T-helper 17 cell (primary cell): ENCODE results near the gene DUOXA1. TPM values are rescaled to one million over a fixed set of nuclear protein-coding genes. Genes with fewer than 3 reads are reported as not detected.

ENCODE experiments used
- ATAC-seq: fragments of 150-1000 bp; cut with Tn5 transposase; 2 replicates; pipeline ENCODE4 v1.10.0; 2021; ENCODE audit warnings: mild to moderate bottlenecking, moderate library complexity
- DNase-seq, 3 donors: peaks; one replicate each; pipeline versions ENCODE4 v3.0.0 to v3.0.0-alpha.2; 2020 to 2021
- H3K9me3 ChIP-seq: one replicate; pipeline ENCODE4 v1.7.0; 2013; ENCODE audit warnings: low read length, mild to moderate bottlenecking; ENCODE audit not compliant: control insufficient read depth, poor library complexity, severe bottlenecking
- H3K27ac Mint-ChIP-seq: one replicate; pipeline ENCODE4 v1.8.0; 2022; ENCODE audit warnings: mild to moderate bottlenecking, moderate library complexity, mixed read lengths
- H3K27me3 Mint-ChIP-seq: one replicate; pipeline ENCODE4 v1.8.0; 2022; ENCODE audit warnings: mixed read lengths
- H3K36me3 Mint-ChIP-seq: one replicate; pipeline ENCODE4 v1.8.0; 2022; ENCODE audit warnings: low read depth, mixed read lengths
- H3K4me1 Mint-ChIP-seq: one replicate; pipeline ENCODE4 v1.8.0; 2022; ENCODE audit warnings: mild to moderate bottlenecking, mixed read lengths
- H3K4me3 Mint-ChIP-seq: one replicate; pipeline ENCODE4 v1.8.0; 2022; ENCODE audit warnings: mild to moderate bottlenecking, moderate library complexity, mixed read lengths
- total RNA-seq, 4 donors: library from RNA in 2 of 4; stranded (reverse) in 2 of 4; gene quantifications; one replicate each; pipeline ENCODE4 v1.2.3 and lab custom pipeline; 2022 to 2026

Gene DUOXA1
- total RNA-seq, 2 donors from 2014 or later = 0.57 TPM; not detected in 1

GRCh38 chr15:45118996-45119395 is 10.7 kb downstream of the DUOXA1 start:
- ATAC-seq = no peak
- no peak overlapping the region for H3K27ac Mint-ChIP-seq

GRCh38 chr15:45118131-45118588 is 11.5 kb downstream of the DUOXA1 start:
- peaks cover 32% of the 10 kb centered on the region for H3K4me1 Mint-ChIP-seq
- DNase-seq (peak; percentile 57 to 76 (median 65)), ATAC-seq (peak; percentile 99)
- H3K9me3 ChIP-seq = no peaks in the 10 kb centered on the region
- H3K4me3 Mint-ChIP-seq = peak overlapping the region; percentile 86
- H3K36me3 Mint-ChIP-seq = peaks cover 13% of the 10 kb centered on the region
- H3K27me3 Mint-ChIP-seq = peaks cover 87% of the 10 kb centered on the region
- peak overlapping the region; percentile 43 for H3K27ac Mint-ChIP-seq

More at GRCh38 chr15:45118996-45119395, 10.7 kb downstream of the DUOXA1 start:
- no peaks in the 10 kb centered on the region for H3K9me3 ChIP-seq
- DNase-seq = no peak
- Mint-ChIP-seq H3K4me1 (peaks cover 26% of the 10 kb centered on the region), H3K36me3 (peaks cover 10% of the 10 kb centered on the region), H3K27me3 (peaks cover 87% of the 10 kb centered on the region), H3K4me3 (no peak overlapping the region)

GRCh38 chr15:45117308-45118130 is 12.2 kb downstream of the DUOXA1 start:
- peaks cover 13% of the 10 kb centered on the region for H3K36me3 Mint-ChIP-seq
- DNase-seq (no peak), ATAC-seq (peak; percentile 16)
- H3K27me3 Mint-ChIP-seq = peaks cover 87% of the 10 kb centered on the region
- H3K4me1 Mint-ChIP-seq = peaks cover 34% of the 10 kb centered on the region
- no peak overlapping the region for H3K27ac Mint-ChIP-seq
- H3K4me3 Mint-ChIP-seq = peak overlapping the region; percentile 86
- H3K9me3 ChIP-seq = no peaks in the 10 kb centered on the region

- ATAC-seq = no peak
- Mint-ChIP-seq H3K27me3 (peaks cover 90% of the 10 kb centered on the region), H3K36me3 (peaks cover 11% of the 10 kb centered on the region), H3K27ac (no peak overlapping the region), H3K4me1 (peaks cover 39% of the 10 kb centered on the region), H3K4me3 (peak overlapping the region; percentile 68)
- DNase-seq = no peak
- H3K9me3 ChIP-seq = no peaks in the 10 kb centered on the region
Measured at GRCh38 chr15:45116482-45117307, 13.0 kb downstream of the DUOXA1 start.

- ATAC-seq (no peak), DNase-seq (no peak)
- H3K9me3 ChIP-seq = no peaks in the 10 kb centered on the region
- Mint-ChIP-seq H3K4me1 (peaks cover 39% of the 10 kb centered on the region), H3K27ac (no peak overlapping the region), H3K4me3 (peak overlapping the region; percentile 60), H3K36me3 (peaks cover 10% of the 10 kb centered on the region), H3K27me3 (peaks cover 87% of the 10 kb centered on the region)
Measured at GRCh38 chr15:45116006-45116481, 13.6 kb downstream of the DUOXA1 start.

- H3K27ac Mint-ChIP-seq = no peak overlapping the region
- H3K4me1 Mint-ChIP-seq = peaks cover 39% of the 10 kb centered on the region
- ATAC-seq = no peak
- DNase-seq = no peak
- peaks cover 86% of the 10 kb centered on the region for H3K27me3 Mint-ChIP-seq
- peaks cover 8% of the 10 kb centered on the region for H3K36me3 Mint-ChIP-seq
- H3K4me3 Mint-ChIP-seq = no peak overlapping the region
- no peaks in the 10 kb centered on the region for H3K9me3 ChIP-seq
Measured at GRCh38 chr15:45115312-45115820, 14.3 kb downstream of the DUOXA1 start.

GRCh38 chr15:45114751-45115085 is 15.0 kb downstream of the DUOXA1 start:
- peak overlapping the region; percentile 73 for H3K4me3 Mint-ChIP-seq
- H3K27me3 Mint-ChIP-seq = peaks cover 88% of the 10 kb centered on the region
- peaks cover 6% of the 10 kb centered on the region for H3K36me3 Mint-ChIP-seq

GRCh38 chr15:45114076-45114750 is 15.5 kb downstream of the DUOXA1 start, which contains the start of the genes DUOX2 and DUOXA2:
DUOX2 (minus strand) TSS chr15:45114172; CDS start chr15:45113411, 761 bp downstream.
DUOXA2 (plus strand) TSS chr15:45114326; CDS start chr15:45114606, 280 bp downstream.
- H3K9me3 ChIP-seq = no peaks in the 10 kb centered on the region
- ATAC-seq (no peak), DNase-seq (no peak)
- H3K4me3 Mint-ChIP-seq = peak within 1 kb of the TSS; percentile 81
- no peak within 1 kb of the TSS for H3K27ac Mint-ChIP-seq
- peaks cover 88% of the 10 kb centered on the region for H3K27me3 Mint-ChIP-seq
- peaks cover 6% of the 10 kb centered on the region for H3K36me3 Mint-ChIP-seq
- peaks cover 39% of the 10 kb centered on the region for H3K4me1 Mint-ChIP-seq

More at GRCh38 chr15:45114751-45115085, 15.0 kb downstream of the DUOXA1 start:
- ATAC-seq = no peak
- DNase-seq = no peak
- Mint-ChIP-seq H3K4me1 (peaks cover 39% of the 10 kb centered on the region), H3K27ac (no peak overlapping the region)
- no peaks in the 10 kb centered on the region for H3K9me3 ChIP-seq

- Mint-ChIP-seq H3K27me3 (peaks cover 89% of the 10 kb centered on the region), H3K4me3 (peak overlapping the region; percentile 81), H3K36me3 (peaks cover 6% of the 10 kb centered on the region), H3K4me1 (peaks cover 39% of the 10 kb centered on the region), H3K27ac (no peak overlapping the region)
- ATAC-seq (no peak), DNase-seq (no peak)
- no peaks in the 10 kb centered on the region for H3K9me3 ChIP-seq
Measured at GRCh38 chr15:45113380-45113990, 16.2 kb downstream of the DUOXA1 start.

- no peak overlapping the region for H3K27ac Mint-ChIP-seq
- peaks cover 84% of the 10 kb centered on the region for H3K27me3 Mint-ChIP-seq
- ATAC-seq (peak; percentile 32), DNase-seq (no peak)
- peaks cover 32% of the 10 kb centered on the region for H3K4me1 Mint-ChIP-seq
- H3K9me3 ChIP-seq = no peaks in the 10 kb centered on the region
- H3K4me3 Mint-ChIP-seq = peak overlapping the region; percentile 81
- peaks cover 4% of the 10 kb centered on the region for H3K36me3 Mint-ChIP-seq
Measured at GRCh38 chr15:45112591-45113379, 16.9 kb downstream of the DUOXA1 start.

GRCh38 chr15:45112143-45112590 is 17.5 kb downstream of the DUOXA1 start:
- no peaks in the 10 kb centered on the region for H3K9me3 ChIP-seq
- H3K27ac Mint-ChIP-seq = no peak overlapping the region
- H3K4me3 Mint-ChIP-seq = peak overlapping the region; percentile 81
- H3K4me1 Mint-ChIP-seq = peaks cover 26% of the 10 kb centered on the region
- no peak for DNase-seq
- ATAC-seq = peak; percentile 25
- H3K36me3 Mint-ChIP-seq = peaks cover 4% of the 10 kb centered on the region
- H3K27me3 Mint-ChIP-seq = peaks cover 78% of the 10 kb centered on the region
